Measurements from ENCODE around the gene ANKRD50.

GRCh38 chr4:124711471-124712371 is 811 bp downstream of the ANKRD50 start:
- TF ChIP-seq CEBPB (IDR thresholded peaks at IDR 0.05), result no peak
- no peak for TF ChIP-seq YY1 (IDR thresholded peaks at IDR 0.05; ENCODE audit: low read depth)
- TF ChIP-seq FOXM1 (IDR thresholded peaks at IDR 0.05; ENCODE audit: borderline replicate concordance, low read depth), result no peak
- no peak for TF ChIP-seq EGR1 (IDR thresholded peaks at IDR 0.05)
- TF ChIP-seq EP300 (IDR thresholded peaks at IDR 0.05; ENCODE audit: borderline replicate concordance), result no peak
- 0 out of 2 replicates have a peak, but pooled peaks have one; percentile 19 for TF ChIP-seq MAX (IDR thresholded peaks at IDR 0.05)
- no peak for TF ChIP-seq REST (IDR thresholded peaks at IDR 0.05; ENCODE audit: low read depth)
- no peak for TF ChIP-seq TAF1 (IDR thresholded peaks at IDR 0.05; ENCODE audit: low read depth)
- TF ChIP-seq NFIC (IDR thresholded peaks at IDR 0.05), result peak; percentile 30; the same call in 1 of the 2 replicates
- TF ChIP-seq RAD21 (IDR thresholded peaks at IDR 0.05; ENCODE audit: low read depth), result peak; percentile 30; the same call in 1 of the 2 replicates
- TF ChIP-seq USF1 (IDR thresholded peaks at IDR 0.05), result no peak
- no peak for TF ChIP-seq TEAD4 (IDR thresholded peaks at IDR 0.05)

Data from Ishikawa (cell line).